HG03280 (cell line): ENCODE data around the gene OR10A2.
"Not testable (repeated sequence)": the region's sequence is repeated elsewhere in the genome, so short reads cannot be mapped to it uniquely, and the experiment has no call there.

ENCODE experiments used
- ATAC-seq: cut with Tn5 transposase; IDR thresholded peaks from one replicate; pipeline ENCODE4 v1.9.1; 2021; ENCODE audit warnings: mild to moderate bottlenecking, moderate library complexity; ENCODE audit not compliant: unreplicated experiment

The OR10A2 gene

GRCh38 chr11:6862961-6863360 is at the start of gene OR10A2:
TSS of gene OR10A2 (plus strand) at chr11:6863057. CDS start at chr11:6869755, 6,698 bp downstream.
- no peak for ATAC-seq

GRCh38 chr11:6813656-6814055 is 49.2 kb upstream of the OR10A2 start:
- no peak for ATAC-seq

GRCh38 chr11:6817694-6818093 is 45.2 kb upstream of the OR10A2 start:
- ATAC-seq = no peak

GRCh38 chr11:6818967-6819366 is 43.9 kb upstream of the OR10A2 start:
- no peak for ATAC-seq

GRCh38 chr11:6824136-6824823 is 38.6 kb upstream of the OR10A2 start:
- ATAC-seq = no peak

GRCh38 chr11:6825231-6825744 is 37.6 kb upstream of the OR10A2 start:
- ATAC-seq = no peak

- no peak for ATAC-seq
Measured at GRCh38 chr11:6828103-6828502, 34.8 kb upstream of the OR10A2 start.

- ATAC-seq = no peak
Measured at GRCh38 chr11:6833356-6833755, 29.5 kb upstream of the OR10A2 start.

GRCh38 chr11:6834021-6834420 is 28.8 kb upstream of the OR10A2 start:
- ATAC-seq = no peak

- ATAC-seq = no peak
Measured at GRCh38 chr11:6841694-6842093, 21.2 kb upstream of the OR10A2 start.

- ATAC-seq = no peak
Measured at GRCh38 chr11:6843670-6844069, 19.2 kb upstream of the OR10A2 start.

GRCh38 chr11:6844356-6844755 is 18.5 kb upstream of the OR10A2 start:
- ATAC-seq = no peak

GRCh38 chr11:6845383-6845782 is 17.5 kb upstream of the OR10A2 start, which contains the start of gene OR10A5:
TSS of gene OR10A5 (plus strand) at chr11:6845683. CDS start at chr11:6845683, 0 bp downstream.
- ATAC-seq = no peak

GRCh38 chr11:6850526-6850925 is 12.3 kb upstream of the OR10A2 start:
- ATAC-seq = no peak

- ATAC-seq = not testable (repeated sequence)
Measured at GRCh38 chr11:6854801-6855200, 8.1 kb upstream of the OR10A2 start.

- no peak for ATAC-seq
Measured at GRCh38 chr11:6855971-6856541, 6.8 kb upstream of the OR10A2 start.

GRCh38 chr11:6856871-6857270 is 6.0 kb upstream of the OR10A2 start:
- ATAC-seq = peak; percentile 58

- no peak for ATAC-seq
Measured at GRCh38 chr11:6864438-6864837, 1.6 kb downstream of the OR10A2 start.

GRCh38 chr11:6871278-6871677 is 8.4 kb downstream of the OR10A2 start:
- ATAC-seq = no peak

GRCh38 chr11:6875761-6876160 is 12.9 kb downstream of the OR10A2 start:
- ATAC-seq = no peak

GRCh38 chr11:6876325-6876724 is 13.5 kb downstream of the OR10A2 start, which contains the start of gene OR10A4:
TSS of gene OR10A4 (plus strand) at chr11:6876625. CDS start at chr11:6876648, 23 bp downstream.
- no peak for ATAC-seq

GRCh38 chr11:6876914-6877313 is 14.1 kb downstream of the OR10A2 start:
- ATAC-seq = no peak
